HepG2 (cell line): ENCODE data around the gene CRYZL1. TPM values are rescaled to one million over a fixed set of nuclear protein-coding genes. Genes with fewer than 3 reads are reported as not detected.
A peak's percentile ranks its signal among the peaks of the same experiment; 100 is the strongest.

Source experiments
- AHR ChIP-seq: IDR thresholded peaks from 2 replicates; pipeline ENCODE4 v1.6.1; 2018; ENCODE audit warnings: missing genetic modification reagents, missing compliant biosample characterization
- ASH2L ChIP-seq: fragments of 300-600, 200-600 bp; sonication (generic); IDR thresholded peaks from 2 replicates; pipeline ENCODE4 v1.7.0; 2017; ENCODE audit warnings: low read depth, mild to moderate bottlenecking, moderate library complexity, mixed read lengths, low read length; ENCODE audit not compliant: insufficient read length
- CHD2 ChIP-seq: IDR thresholded peaks from 2 replicates; pipeline ENCODE4 v1.6.1; 2011; ENCODE audit warnings: low read depth, low read length, improper control_type of control experiment
- GFI1 ChIP-seq: sonication (generic); formaldehyde crosslinking; IDR thresholded peaks from 2 replicates; pipeline ENCODE4 v1.5.0; 2020; ENCODE audit warnings: missing genetic modification reagents, mild to moderate bottlenecking, borderline replicate concordance
- NBN ChIP-seq: fragments of 450-650 bp; conservative IDR thresholded peaks from 2 replicates; pipeline ENCODE4 v1.6.1; 2017
- NCOA2 ChIP-seq: sonication (generic); formaldehyde crosslinking; IDR thresholded peaks from 2 replicates; pipeline ENCODE4 v1.8.0; 2022; ENCODE audit warnings: inconsistent platforms
- NR3C1 ChIP-seq: sonication (generic); formaldehyde crosslinking; IDR thresholded peaks from 2 replicates; pipeline ENCODE4 v1.4.0; 2020; ENCODE audit warnings: missing genetic modification reagents
- SMAD9 ChIP-seq: sonication (generic); formaldehyde crosslinking; IDR thresholded peaks from 2 replicates; pipeline ENCODE4 v1.5.1; 2020; ENCODE audit warnings: mild to moderate bottlenecking, missing genetic modification reagents
- ZBTB7B ChIP-seq: sonication (generic); formaldehyde crosslinking; IDR thresholded peaks from 2 replicates; pipeline ENCODE4 v1.4.0; 2020; ENCODE audit warnings: missing genetic modification reagents
- ZFP62 ChIP-seq: sonication (generic); formaldehyde crosslinking; IDR thresholded peaks from 2 replicates; pipeline ENCODE4 v1.4.0; 2020; ENCODE audit warnings: missing genetic modification reagents
- ZMAT3 ChIP-seq: sonication (generic); formaldehyde crosslinking; conservative IDR thresholded peaks from 2 replicates; pipeline ENCODE4 v1.7.0; 2021; ENCODE audit warnings: missing genetic modification reagents
- ZMYM3 ChIP-seq: sonication (generic); formaldehyde crosslinking; IDR thresholded peaks from 2 replicates; pipeline ENCODE4 v1.5.1; 2020; ENCODE audit warnings: mild to moderate bottlenecking, missing genetic modification reagents
- ZNF143 ChIP-seq: sonication (generic); formaldehyde crosslinking; IDR thresholded peaks from 2 replicates; pipeline ENCODE4 v1.4.0; 2020; ENCODE audit warnings: missing genetic modification reagents
- ZNF501 ChIP-seq: sonication (generic); formaldehyde crosslinking; IDR thresholded peaks from 2 replicates; pipeline ENCODE4 v1.5.1; 2020; ENCODE audit warnings: mild to moderate bottlenecking, moderate library complexity, missing genetic modification reagents
- ZNF564 ChIP-seq: sonication (generic); formaldehyde crosslinking; IDR thresholded peaks from 2 replicates; pipeline ENCODE4 v1.8.1; 2023; ENCODE audit warnings: mild to moderate bottlenecking, missing genetic modification reagents
- ZNF589 ChIP-seq: sonication (generic); formaldehyde crosslinking; conservative IDR thresholded peaks from 2 replicates; pipeline ENCODE4 v1.8.0; 2022; ENCODE audit warnings: mild to moderate bottlenecking, moderate library complexity, missing genetic modification reagents
- ZNF75D ChIP-seq: sonication (generic); formaldehyde crosslinking; IDR thresholded peaks from 2 replicates; pipeline ENCODE4 v1.8.1; 2023; ENCODE audit warnings: missing genetic modification reagents, mild to moderate bottlenecking, borderline replicate concordance
- polyA plus RNA-seq, 8 experiments: library from polyadenylated mRNA; depleted of rRNA in 3 of 8; stranded (reverse) in 7 of 8; unstranded in 1 of 8; fragments of >200 nt; fragmentation: Illumina TruSeq in 4 of 8; extraction: Trizol in 4 of 8; gene quantifications; 2 replicates each; pipeline versions ENCODE4 v1.2.1 to v1.2.3, GENCODE V29; 2011 to 2016; ENCODE audit warnings: low read depth in 4 of 8, missing spikeins in 1 of 8, mixed read lengths in 1 of 8; ENCODE audit not compliant: insufficient read depth in 1 of 8
- total RNA-seq, 5 experiments: library from RNA; depleted of rRNA; stranded (reverse); fragments of >200 nt; fragmentation: Illumina TruSeq; extraction: Trizol; gene quantifications; 2 replicates each; pipeline ENCODE4 v1.2.3, GENCODE V29; 2016; ENCODE audit warnings: low read depth in 1 of 5
- TF ChIP-seq, protein P1 (sequence below): sonication (generic); formaldehyde crosslinking; IDR thresholded peaks from 2 replicates; pipeline ENCODE4 v1.5.0; 2020; ENCODE audit warnings: mild to moderate bottlenecking, missing genetic modification reagents, borderline replicate concordance
- TF ChIP-seq, protein P2 (sequence below): sonication (generic); formaldehyde crosslinking; IDR thresholded peaks from 2 replicates; pipeline ENCODE4 v1.4.0; 2020; ENCODE audit warnings: mild to moderate bottlenecking, missing genetic modification reagents

Gene CRYZL1
- total and polyA plus RNA-seq, 2 of the 13 experiments (the other 11 are each of a cell fraction or from before 2014, with no cell fraction given) = 20.3 to 27.7 TPM

DNA sequence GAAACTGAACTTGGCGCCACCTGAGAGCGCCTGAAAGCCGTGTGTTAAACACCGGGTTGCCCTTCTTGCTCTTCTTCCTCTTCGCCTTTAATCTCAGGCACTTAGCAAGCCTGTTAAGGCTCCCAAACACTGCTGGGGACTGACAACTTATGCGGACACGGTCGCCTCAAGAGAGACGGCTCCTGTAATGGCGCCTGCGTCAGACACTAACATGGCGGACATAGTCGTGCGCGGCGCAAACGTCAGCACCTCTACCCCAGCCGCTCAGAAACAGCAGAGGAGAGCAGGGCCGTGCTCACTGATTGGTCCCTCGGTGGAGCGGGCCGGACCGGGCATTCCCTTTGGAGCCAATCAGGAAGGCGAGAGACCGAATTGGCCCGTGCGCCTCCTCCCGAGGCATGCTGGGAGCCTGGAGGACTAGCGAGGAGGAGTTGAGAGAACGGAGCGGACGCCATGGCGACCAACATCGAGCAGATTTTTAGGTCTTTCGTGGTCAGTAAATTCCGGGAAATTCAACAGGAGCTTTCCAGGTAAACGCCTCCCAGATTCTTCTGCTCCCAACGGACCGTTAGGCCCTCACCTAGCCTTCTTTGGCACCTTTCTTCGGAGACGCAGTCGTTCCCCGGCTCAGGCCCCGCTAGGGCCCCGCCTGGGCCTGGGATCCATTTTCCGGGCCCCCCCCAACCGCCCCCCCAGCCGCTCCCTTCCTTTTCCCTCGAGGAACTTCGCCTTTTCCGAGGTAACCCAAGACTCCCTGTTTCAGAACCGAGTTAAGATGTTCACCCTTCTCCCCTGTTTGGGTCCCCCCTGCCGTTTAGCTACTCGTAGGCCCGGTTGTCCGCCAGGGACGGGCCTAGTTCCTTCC is 98.7 kb downstream of the CRYZL1 start, which contains the start of gene SON (continued):
- TF ChIP-seq, protein P1, sequence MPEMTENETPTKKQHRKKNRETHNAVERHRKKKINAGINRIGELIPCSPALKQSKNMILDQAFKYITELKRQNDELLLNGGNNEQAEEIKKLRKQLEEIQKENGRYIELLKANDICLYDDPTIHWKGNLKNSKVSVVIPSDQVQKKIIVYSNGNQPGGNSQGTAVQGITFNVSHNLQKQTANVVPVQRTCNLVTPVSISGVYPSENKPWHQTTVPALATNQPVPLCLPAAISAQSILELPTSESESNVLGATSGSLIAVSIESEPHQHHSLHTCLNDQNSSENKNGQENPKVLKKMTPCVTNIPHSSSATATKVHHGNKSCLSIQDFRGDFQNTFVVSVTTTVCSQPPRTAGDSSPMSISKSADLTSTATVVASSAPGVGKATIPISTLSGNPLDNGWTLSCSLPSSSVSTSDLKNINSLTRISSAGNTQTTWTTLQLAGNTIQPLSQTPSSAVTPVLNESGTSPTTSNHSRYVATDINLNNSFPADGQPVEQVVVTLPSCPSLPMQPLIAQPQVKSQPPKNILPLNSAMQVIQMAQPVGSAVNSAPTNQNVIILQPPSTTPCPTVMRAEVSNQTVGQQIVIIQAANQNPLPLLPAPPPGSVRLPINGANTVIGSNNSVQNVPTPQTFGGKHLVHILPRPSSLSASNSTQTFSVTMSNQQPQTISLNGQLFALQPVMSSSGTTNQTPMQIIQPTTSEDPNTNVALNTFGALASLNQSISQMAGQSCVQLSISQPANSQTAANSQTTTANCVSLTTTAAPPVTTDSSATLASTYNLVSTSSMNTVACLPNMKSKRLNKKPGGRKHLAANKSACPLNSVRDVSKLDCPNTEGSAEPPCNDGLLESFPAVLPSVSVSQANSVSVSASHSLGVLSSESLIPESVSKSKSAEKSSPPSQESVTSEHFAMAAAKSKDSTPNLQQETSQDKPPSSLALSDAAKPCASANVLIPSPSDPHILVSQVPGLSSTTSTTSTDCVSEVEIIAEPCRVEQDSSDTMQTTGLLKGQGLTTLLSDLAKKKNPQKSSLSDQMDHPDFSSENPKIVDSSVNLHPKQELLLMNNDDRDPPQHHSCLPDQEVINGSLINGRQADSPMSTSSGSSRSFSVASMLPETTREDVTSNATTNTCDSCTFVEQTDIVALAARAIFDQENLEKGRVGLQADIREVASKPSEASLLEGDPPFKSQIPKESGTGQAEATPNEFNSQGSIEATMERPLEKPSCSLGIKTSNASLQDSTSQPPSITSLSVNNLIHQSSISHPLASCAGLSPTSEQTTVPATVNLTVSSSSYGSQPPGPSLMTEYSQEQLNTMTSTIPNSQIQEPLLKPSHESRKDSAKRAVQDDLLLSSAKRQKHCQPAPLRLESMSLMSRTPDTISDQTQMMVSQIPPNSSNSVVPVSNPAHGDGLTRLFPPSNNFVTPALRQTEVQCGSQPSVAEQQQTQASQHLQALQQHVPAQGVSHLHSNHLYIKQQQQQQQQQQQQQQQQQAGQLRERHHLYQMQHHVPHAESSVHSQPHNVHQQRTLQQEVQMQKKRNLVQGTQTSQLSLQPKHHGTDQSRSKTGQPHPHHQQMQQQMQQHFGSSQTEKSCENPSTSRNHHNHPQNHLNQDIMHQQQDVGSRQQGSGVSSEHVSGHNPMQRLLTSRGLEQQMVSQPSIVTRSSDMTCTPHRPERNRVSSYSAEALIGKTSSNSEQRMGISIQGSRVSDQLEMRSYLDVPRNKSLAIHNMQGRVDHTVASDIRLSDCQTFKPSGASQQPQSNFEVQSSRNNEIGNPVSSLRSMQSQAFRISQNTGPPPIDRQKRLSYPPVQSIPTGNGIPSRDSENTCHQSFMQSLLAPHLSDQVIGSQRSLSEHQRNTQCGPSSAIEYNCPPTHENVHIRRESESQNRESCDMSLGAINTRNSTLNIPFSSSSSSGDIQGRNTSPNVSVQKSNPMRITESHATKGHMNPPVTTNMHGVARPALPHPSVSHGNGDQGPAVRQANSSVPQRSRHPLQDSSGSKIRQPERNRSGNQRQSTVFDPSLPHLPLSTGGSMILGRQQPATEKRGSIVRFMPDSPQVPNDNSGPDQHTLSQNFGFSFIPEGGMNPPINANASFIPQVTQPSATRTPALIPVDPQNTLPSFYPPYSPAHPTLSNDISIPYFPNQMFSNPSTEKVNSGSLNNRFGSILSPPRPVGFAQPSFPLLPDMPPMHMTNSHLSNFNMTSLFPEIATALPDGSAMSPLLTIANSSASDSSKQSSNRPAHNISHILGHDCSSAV (CRISPR knock-in tag) = no peak
- no peak for TF ChIP-seq NBN
- TF ChIP-seq ASH2L = peak; percentile 82
- 0 out of 2 replicates have a peak, but pooled peaks have one; percentile 11 for TF ChIP-seq ZBTB7B (CRISPR knock-in tag)
- TF ChIP-seq, protein P2, sequence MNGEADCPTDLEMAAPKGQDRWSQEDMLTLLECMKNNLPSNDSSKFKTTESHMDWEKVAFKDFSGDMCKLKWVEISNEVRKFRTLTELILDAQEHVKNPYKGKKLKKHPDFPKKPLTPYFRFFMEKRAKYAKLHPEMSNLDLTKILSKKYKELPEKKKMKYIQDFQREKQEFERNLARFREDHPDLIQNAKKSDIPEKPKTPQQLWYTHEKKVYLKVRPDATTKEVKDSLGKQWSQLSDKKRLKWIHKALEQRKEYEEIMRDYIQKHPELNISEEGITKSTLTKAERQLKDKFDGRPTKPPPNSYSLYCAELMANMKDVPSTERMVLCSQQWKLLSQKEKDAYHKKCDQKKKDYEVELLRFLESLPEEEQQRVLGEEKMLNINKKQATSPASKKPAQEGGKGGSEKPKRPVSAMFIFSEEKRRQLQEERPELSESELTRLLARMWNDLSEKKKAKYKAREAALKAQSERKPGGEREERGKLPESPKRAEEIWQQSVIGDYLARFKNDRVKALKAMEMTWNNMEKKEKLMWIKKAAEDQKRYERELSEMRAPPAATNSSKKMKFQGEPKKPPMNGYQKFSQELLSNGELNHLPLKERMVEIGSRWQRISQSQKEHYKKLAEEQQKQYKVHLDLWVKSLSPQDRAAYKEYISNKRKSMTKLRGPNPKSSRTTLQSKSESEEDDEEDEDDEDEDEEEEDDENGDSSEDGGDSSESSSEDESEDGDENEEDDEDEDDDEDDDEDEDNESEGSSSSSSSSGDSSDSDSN (CRISPR knock-in tag) = peak; percentile 65; the same call in 1 of the 2 replicates
- no peak for TF ChIP-seq ZFP62 (CRISPR knock-in tag)
- TF ChIP-seq GFI1 (CRISPR knock-in tag) = no peak
- peak; percentile 91 for TF ChIP-seq ZNF143 (CRISPR knock-in tag)
- TF ChIP-seq CHD2 = no peak
- TF ChIP-seq ZNF501 (CRISPR knock-in tag) = peak; percentile 21; the same call in 1 of the 2 replicates
- TF ChIP-seq ZNF589 = no peak
- peak; percentile 10; the same call in 1 of the 2 replicates for TF ChIP-seq AHR (CRISPR knock-in tag)
- no peak for TF ChIP-seq NCOA2 (CRISPR knock-in tag)
- no peak for TF ChIP-seq SMAD9 (CRISPR knock-in tag)
- no peak for TF ChIP-seq ZNF75D
- TF ChIP-seq ZNF564 (CRISPR knock-in tag) = 0 out of 2 replicates have a peak, but pooled peaks have one; percentile 16
- no peak for TF ChIP-seq NR3C1 (CRISPR knock-in tag)
- TF ChIP-seq ZMYM3 = no peak
- TF ChIP-seq ZMAT3 (CRISPR knock-in tag) = peak; percentile 58; the same call in 1 of the 2 replicates
